ENCODE results near the gene SRP68.
"Not testable (repeated sequence)": the region's sequence is repeated elsewhere in the genome, so short reads cannot be mapped to it uniquely, and the experiment has no call there.

Gene SRP68

GRCh38 chr17:76089680-76090516, 17.6 kb upstream of the SRP68 start:
- peak in 1 of 56 donors; percentile 39 for DNase-seq

- DNase-seq, result no peak
Measured at GRCh38 chr17:76088868-76089576, 16.7 kb upstream of the SRP68 start.

- DNase-seq, result no peak
Measured at GRCh38 chr17:76088041-76088867, 15.9 kb upstream of the SRP68 start.

GRCh38 chr17:76087531-76087930, 15.2 kb upstream of the SRP68 start:
- DNase-seq, result no peak

GRCh38 chr17:76086384-76086783, 14.1 kb upstream of the SRP68 start:
- no peak for DNase-seq

GRCh38 chr17:76085731-76086366, 13.5 kb upstream of the SRP68 start:
- no peak for DNase-seq

GRCh38 chr17:76085066-76085730, 12.9 kb upstream of the SRP68 start:
- no peak for DNase-seq

- no peak for DNase-seq
Measured at GRCh38 chr17:76083536-76084182, 11.3 kb upstream of the SRP68 start.

GRCh38 chr17:76082326-76083251, 10.3 kb upstream of the SRP68 start:
- DNase-seq, result no peak

GRCh38 chr17:76081295-76082210, 9.2 kb upstream of the SRP68 start:
- no peak for DNase-seq

- no peak for DNase-seq
Measured at GRCh38 chr17:76080768-76081287, 8.5 kb upstream of the SRP68 start.

- no peak for DNase-seq
Measured at GRCh38 chr17:76079956-76080767, 7.8 kb upstream of the SRP68 start.

GRCh38 chr17:76079535-76079955, 7.2 kb upstream of the SRP68 start:
- no peak for DNase-seq

- DNase-seq, result no peak
Measured at GRCh38 chr17:76078860-76079534, 6.7 kb upstream of the SRP68 start, which contains the start of gene ZACN. Gene ZACN, plus strand, starts transcription at chr17:76079182. Its CDS starts 83 bp downstream, at chr17:76079265.

- not testable (repeated sequence) for DNase-seq
Measured at GRCh38 chr17:76078370-76078769, 6.1 kb upstream of the SRP68 start.

- no peak for DNase-seq
Measured at GRCh38 chr17:76077584-76078110, 5.3 kb upstream of the SRP68 start.

All from amygdala (tissue), 56 donors.